ENCODE data around the gene MYO16.
A peak's percentile ranks its signal among the peaks of the same experiment; 100 is the strongest.
"Not testable (repeated sequence)": the region's sequence is repeated elsewhere in the genome, so short reads cannot be mapped to it uniquely, and the experiment has no call there.

Gene MYO16

GRCh38 chr13:109087916-109088623, 458.7 kb downstream of the MYO16 start:
- peaks cover 13% of the 10 kb centered on the region for H3K27me3 Mint-ChIP-seq
- DNase-seq (no peak), ATAC-seq (no peak)
- peaks cover 5% of the 10 kb centered on the region in 2 donors for H3K9me3 Mint-ChIP-seq
- H3K4me1 Mint-ChIP-seq: no peaks in the 10 kb centered on the region
- no peak overlapping the region for H3K4me3 Mint-ChIP-seq
- no peak overlapping the region for H3K27ac Mint-ChIP-seq

- Mint-ChIP-seq H3K4me1 (no peaks in the 10 kb centered on the region), H3K4me3 (no peak overlapping the region), H3K27ac (no peak overlapping the region), H3K9me3 (peaks cover 5% of the 10 kb centered on the region in 2 donors), H3K27me3 (peaks cover 13% of the 10 kb centered on the region)
- ATAC-seq (no peak), DNase-seq (no peak)
Observed at GRCh38 chr13:109088624-109088917, 459.2 kb downstream of the MYO16 start.

GRCh38 chr13:109090796-109091195, 461.4 kb downstream of the MYO16 start:
- Mint-ChIP-seq H3K27ac (no peak overlapping the region), H3K4me1 (no peaks in the 10 kb centered on the region), H3K4me3 (no peak overlapping the region), H3K27me3 (peaks cover 13% of the 10 kb centered on the region), H3K9me3 (peaks cover 5% of the 10 kb centered on the region in 2 donors)
- DNase-seq (no peak), ATAC-seq (no peak)

DNA sequence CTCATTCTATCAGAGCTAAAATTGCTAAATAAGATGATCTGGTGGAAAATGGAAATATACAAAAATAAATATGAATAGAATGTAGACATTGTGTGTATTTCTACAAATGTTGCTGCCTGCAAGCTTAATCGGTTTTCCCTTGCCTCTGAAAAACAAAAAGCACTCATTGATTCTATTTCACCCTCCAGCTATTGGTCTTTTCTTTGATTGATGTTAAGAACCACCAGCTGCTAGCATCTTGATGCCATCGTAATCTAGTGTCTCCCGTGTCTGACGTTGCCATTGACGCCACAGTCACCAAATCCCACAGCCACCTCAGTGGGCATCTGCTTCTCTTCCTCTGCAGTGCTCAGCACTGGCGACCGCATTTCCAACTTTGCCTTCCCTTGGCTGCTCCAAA, 461.8 kb downstream of the MYO16 start:
- H3K27me3 Mint-ChIP-seq: peaks cover 13% of the 10 kb centered on the region
- H3K27ac Mint-ChIP-seq: no peak overlapping the region
- no peak overlapping the region for H3K4me3 Mint-ChIP-seq

DNA sequence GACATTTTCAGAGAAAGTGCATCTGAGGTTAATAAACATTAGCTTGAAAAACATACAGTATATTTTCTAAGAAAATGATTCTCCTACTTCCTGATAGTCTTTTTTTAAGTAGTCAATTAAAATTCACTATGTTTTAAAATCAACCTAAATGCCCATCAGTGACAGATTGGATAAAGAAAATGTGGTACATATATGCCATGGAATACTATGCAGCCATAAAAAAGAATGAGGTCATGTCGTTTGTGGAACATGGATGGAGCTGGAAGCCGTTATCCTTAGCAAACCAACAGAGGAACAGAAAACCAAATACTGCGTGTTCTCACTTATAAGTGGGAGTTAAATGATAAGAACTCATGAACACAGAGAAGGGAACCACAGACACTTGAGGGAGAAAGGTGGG, 462.8 kb downstream of the MYO16 start:
- not testable (repeated sequence) for ATAC-seq, H3K9me3 Mint-ChIP-seq, DNase-seq, H3K4me1 Mint-ChIP-seq, H3K27ac Mint-ChIP-seq, H3K4me3 Mint-ChIP-seq
- H3K27me3 Mint-ChIP-seq: peaks cover 13% of the 10 kb centered on the region

More for the DNA sequence above, 461.8 kb downstream of the MYO16 start:
- no peak for DNase-seq
- no peak for ATAC-seq
- peaks cover 5% of the 10 kb centered on the region in 2 donors for H3K9me3 Mint-ChIP-seq
- no peaks in the 10 kb centered on the region for H3K4me1 Mint-ChIP-seq

DNA sequence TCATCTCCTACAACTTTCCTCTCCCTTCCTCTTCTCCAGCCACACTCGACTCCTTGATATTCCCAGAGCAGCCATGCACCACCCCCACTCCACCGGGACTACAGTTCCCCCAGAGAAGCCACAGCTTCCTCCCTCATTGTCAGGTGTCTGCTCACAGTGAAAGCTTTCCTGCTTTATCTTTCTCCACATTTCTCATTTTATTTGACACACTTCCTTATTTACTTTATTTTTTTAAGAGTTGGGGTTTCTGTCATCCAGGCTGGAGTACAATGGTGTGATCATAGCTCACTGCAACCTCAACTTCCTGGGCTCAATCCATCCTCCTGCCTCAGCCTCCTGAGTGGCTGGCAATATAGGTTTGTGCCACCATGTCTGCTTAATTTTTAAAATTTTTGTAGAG, 464.6 kb downstream of the MYO16 start:
- Mint-ChIP-seq H3K4me1 (no peaks in the 10 kb centered on the region), H3K27me3 (peaks cover 13% of the 10 kb centered on the region), H3K9me3 (peaks cover 5% of the 10 kb centered on the region in 2 donors), H3K27ac (no peak overlapping the region), H3K4me3 (no peak overlapping the region)
- ATAC-seq (no peak), DNase-seq (no peak)

DNA sequence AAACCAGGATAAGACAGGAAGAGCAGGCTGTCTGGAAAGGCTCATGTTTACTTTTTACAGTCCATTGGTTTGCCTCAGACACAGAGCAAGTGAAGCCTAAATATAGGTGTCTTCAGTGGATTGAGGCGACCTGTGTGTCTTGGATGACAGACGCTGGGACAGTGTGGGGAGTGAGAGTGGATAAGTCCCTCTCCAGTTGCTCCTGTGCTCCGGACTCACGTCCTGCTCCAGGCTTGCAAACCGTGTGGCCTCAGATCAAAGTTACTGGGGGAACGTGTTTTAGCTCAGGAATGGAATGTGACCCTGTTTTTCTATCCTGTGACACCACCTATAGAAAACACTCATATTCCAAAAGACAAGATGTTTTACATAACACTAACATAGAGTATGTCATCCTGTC, 465.7 kb downstream of the MYO16 start:
- Mint-ChIP-seq H3K27ac (no peak overlapping the region), H3K4me1 (no peaks in the 10 kb centered on the region), H3K27me3 (peaks cover 10% of the 10 kb centered on the region), H3K4me3 (no peak overlapping the region), H3K9me3 (peaks cover 5% of the 10 kb centered on the region in 2 donors)
- no peak for DNase-seq
- ATAC-seq: no peak

DNA sequence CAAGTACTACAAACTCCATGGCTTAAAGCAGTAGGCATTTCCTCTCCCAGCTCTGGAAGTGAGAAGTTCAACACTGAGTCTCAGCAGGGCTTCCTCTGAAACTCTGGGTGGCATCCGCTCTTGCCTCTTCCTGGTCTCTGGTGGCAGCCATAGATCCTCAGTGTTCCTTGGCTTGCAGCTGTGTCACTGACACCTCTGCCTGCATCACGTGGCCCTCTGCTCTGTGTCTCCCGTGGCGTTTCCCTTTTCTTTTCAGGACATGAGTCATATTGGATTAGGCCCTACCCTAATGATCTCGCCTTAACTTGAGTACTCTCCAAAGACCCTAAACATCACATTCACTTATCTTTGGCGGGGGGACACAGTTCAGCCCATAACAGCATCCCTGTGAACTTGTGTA, 466.7 kb downstream of the MYO16 start:
- peaks cover 3% of the 10 kb centered on the region for H3K27me3 Mint-ChIP-seq
- H3K9me3 Mint-ChIP-seq: peaks cover 5% of the 10 kb centered on the region in 2 donors
- H3K4me1 Mint-ChIP-seq: no peaks in the 10 kb centered on the region
- no peak overlapping the region for H3K4me3 Mint-ChIP-seq
- DNase-seq: no peak
- no peak overlapping the region for H3K27ac Mint-ChIP-seq
- no peak for ATAC-seq

DNA sequence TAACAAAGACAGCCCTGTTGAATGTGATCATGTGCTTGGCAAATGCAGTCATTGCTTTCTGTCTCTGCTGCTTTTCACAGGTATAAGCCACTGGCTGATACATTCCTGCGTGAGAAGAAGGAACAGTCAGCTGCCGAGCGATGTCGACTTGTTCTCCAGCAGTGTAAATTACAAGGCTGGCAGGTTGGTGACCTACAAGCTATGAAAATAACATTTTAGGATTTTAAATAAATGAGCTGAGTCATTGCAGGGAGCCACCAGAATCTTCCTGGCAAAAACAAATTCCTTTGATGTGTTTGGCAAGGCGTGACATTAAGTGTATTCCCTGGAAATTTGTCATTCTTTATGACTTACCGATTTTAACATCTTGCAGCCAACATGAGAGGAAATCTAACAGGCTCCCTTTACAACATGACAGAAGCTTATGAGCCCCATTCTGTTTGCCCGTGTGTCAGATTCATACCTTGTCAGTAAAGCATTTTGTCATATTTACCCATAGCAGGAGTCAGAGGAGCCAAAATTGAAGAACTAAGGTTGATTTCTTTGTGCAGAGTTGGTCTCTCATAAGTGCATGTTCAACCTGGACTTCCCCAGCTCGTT, 471.4 kb downstream of the MYO16 start:
- H3K4me1 Mint-ChIP-seq: no peaks in the 10 kb centered on the region
- peaks cover 9% of the 10 kb centered on the region for H3K27me3 Mint-ChIP-seq
- no peak overlapping the region for H3K27ac Mint-ChIP-seq
- ATAC-seq (no peak), DNase-seq (no peak)
- H3K9me3 Mint-ChIP-seq: no peaks in the 10 kb centered on the region
- H3K4me3 Mint-ChIP-seq: no peak overlapping the region

DNA sequence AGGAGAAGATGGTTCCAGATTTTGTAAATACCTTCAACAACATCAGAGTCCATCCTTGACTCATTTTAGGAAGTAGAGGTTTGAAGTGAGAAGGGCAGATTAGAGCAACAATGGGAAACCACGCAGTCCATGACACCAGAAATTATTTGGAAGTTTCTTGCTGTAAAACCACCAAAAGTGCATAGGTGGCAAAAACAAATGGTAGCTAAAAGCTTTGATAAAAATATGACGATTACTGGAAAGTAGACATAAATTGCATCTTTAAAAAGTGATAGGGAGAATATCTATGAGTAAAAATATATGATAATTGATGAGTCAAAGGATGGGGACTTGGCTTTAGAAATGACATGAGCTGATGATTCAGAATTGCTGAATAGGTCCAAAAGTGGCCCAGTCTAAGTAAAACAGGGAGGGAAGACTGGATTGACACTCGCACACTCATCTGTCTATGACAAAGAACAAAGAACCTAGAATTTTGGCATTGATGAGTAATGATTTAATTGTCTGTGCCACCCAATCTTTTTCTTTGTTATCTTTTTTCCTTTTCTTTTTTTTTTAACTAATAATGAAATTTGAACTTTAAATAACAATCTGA, 472.2 kb downstream of the MYO16 start:
- no peak for DNase-seq
- H3K27ac Mint-ChIP-seq: no peak overlapping the region
- no peaks in the 10 kb centered on the region for H3K4me1 Mint-ChIP-seq
- no peak for ATAC-seq
- H3K27me3 Mint-ChIP-seq: peaks cover 14% of the 10 kb centered on the region
- H3K4me3 Mint-ChIP-seq: no peak overlapping the region
- no peaks in the 10 kb centered on the region for H3K9me3 Mint-ChIP-seq

DNA sequence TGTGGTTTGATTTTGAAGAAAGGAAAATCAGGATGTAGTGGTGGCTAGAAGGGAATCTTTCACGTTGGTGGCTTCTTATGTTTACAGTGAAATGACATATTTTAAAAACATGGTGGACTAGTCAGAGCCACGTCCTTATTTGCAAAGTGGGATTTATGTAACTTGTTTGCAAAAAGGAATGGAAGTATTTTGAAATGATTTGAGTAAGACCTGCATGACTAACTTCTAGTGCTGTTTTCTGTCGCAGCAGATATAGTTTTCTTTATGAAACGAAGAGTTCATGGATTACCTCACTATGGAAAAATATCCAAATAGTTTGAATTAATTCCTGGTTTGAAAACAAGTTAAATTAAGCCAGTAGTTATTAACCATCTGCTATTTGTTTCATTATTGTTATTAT, 476.5 kb downstream of the MYO16 start:
- Mint-ChIP-seq H3K4me3 (no peak overlapping the region), H3K27me3 (peaks cover 34% of the 10 kb centered on the region), H3K27ac (no peak overlapping the region), H3K9me3 (no peaks in the 10 kb centered on the region), H3K4me1 (no peaks in the 10 kb centered on the region)
- ATAC-seq (no peak), DNase-seq (no peak)

DNA sequence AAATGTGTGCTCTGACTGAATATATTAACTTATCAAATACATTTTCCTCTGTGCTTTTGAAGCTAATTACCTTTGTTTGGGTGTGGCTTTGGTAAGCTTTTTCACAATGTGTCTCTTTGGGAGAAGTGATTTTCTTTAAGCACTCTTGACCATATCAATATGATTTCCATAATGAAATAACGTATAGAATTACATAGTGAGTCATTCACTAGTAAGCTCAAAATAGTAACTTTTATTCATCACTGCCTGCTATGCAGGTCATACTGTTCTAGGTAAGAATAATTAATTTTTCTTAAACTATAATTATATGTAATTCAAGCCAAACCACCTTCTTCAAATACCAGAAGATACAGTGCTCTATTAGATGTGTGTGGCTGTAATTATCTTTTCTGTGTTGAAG, 480.7 kb downstream of the MYO16 start:
- H3K27ac Mint-ChIP-seq: no peak overlapping the region

GRCh38 chr13:109111141-109111540, 481.7 kb downstream of the MYO16 start:
- no peak for DNase-seq
- peaks cover 6% of the 10 kb centered on the region for H3K4me1 Mint-ChIP-seq
- no peak for ATAC-seq

More for the DNA sequence above, 480.7 kb downstream of the MYO16 start:
- no peak for DNase-seq
- Mint-ChIP-seq H3K4me3 (no peak overlapping the region), H3K4me1 (peaks cover 6% of the 10 kb centered on the region), H3K9me3 (no peaks in the 10 kb centered on the region), H3K27me3 (peaks cover 34% of the 10 kb centered on the region)
- no peak for ATAC-seq

GRCh38 chr13:109113427-109113826, 484.0 kb downstream of the MYO16 start:
- Mint-ChIP-seq H3K27ac (peak overlapping the region in 1 of 2 donors; percentile 30), H3K9me3 (no peaks in the 10 kb centered on the region), H3K4me1 (peaks cover 6% of the 10 kb centered on the region), H3K27me3 (peaks cover 35% of the 10 kb centered on the region), H3K4me3 (no peak overlapping the region)
- DNase-seq (no peak), ATAC-seq (peak; percentile 45)

More at GRCh38 chr13:109111141-109111540, 481.7 kb downstream of the MYO16 start:
- Mint-ChIP-seq H3K27me3 (peaks cover 35% of the 10 kb centered on the region), H3K27ac (no peak overlapping the region), H3K4me3 (no peak overlapping the region), H3K9me3 (no peaks in the 10 kb centered on the region)

DNA sequence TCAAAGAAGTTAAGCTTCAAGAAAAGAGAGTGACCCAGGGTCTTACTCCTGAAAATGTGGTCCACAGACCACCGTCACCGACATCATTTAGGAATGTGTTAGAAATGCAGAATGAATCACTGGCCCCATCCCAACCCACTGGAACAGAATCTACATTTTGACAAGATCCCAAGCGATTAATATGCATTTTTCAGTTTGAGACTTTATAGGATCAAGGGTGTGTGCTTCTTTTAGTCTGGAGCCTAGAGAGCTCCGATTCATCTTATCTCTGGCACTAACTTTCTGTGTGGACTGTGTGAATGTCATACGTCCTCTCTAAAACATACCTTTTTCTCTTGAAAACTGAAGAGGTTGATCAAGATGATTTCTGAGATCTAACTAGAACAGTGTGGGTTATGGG, 484.8 kb downstream of the MYO16 start:
- DNase-seq: no peak
- Mint-ChIP-seq H3K9me3 (no peaks in the 10 kb centered on the region), H3K27me3 (peaks cover 30% of the 10 kb centered on the region), H3K4me3 (no peak overlapping the region), H3K4me1 (peaks cover 6% of the 10 kb centered on the region), H3K27ac (no peak overlapping the region)
- no peak for ATAC-seq

GRCh38 chr13:109114991-109115390, 485.6 kb downstream of the MYO16 start:
- DNase-seq (no peak), ATAC-seq (no peak)
- no peaks in the 10 kb centered on the region for H3K9me3 Mint-ChIP-seq
- H3K4me3 Mint-ChIP-seq: no peak overlapping the region
- H3K27ac Mint-ChIP-seq: no peak overlapping the region
- peaks cover 6% of the 10 kb centered on the region for H3K4me1 Mint-ChIP-seq
- peaks cover 25% of the 10 kb centered on the region for H3K27me3 Mint-ChIP-seq

Measured in stimulated activated naive CD8-positive, alpha-beta T cell treated with anti-CD3 and anti-CD28 coated beads, Interleukin-15, amount 100 ng/mL, for 72 hours (primary cell).